ENCODE measurements around the gene RAMP3.
"Not testable (repeated sequence)": the region's sequence is repeated elsewhere in the genome, so short reads cannot be mapped to it uniquely, and the experiment has no call there.

RAMP3 gene, protein sequence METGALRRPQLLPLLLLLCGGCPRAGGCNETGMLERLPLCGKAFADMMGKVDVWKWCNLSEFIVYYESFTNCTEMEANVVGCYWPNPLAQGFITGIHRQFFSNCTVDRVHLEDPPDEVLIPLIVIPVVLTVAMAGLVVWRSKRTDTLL

DNA sequence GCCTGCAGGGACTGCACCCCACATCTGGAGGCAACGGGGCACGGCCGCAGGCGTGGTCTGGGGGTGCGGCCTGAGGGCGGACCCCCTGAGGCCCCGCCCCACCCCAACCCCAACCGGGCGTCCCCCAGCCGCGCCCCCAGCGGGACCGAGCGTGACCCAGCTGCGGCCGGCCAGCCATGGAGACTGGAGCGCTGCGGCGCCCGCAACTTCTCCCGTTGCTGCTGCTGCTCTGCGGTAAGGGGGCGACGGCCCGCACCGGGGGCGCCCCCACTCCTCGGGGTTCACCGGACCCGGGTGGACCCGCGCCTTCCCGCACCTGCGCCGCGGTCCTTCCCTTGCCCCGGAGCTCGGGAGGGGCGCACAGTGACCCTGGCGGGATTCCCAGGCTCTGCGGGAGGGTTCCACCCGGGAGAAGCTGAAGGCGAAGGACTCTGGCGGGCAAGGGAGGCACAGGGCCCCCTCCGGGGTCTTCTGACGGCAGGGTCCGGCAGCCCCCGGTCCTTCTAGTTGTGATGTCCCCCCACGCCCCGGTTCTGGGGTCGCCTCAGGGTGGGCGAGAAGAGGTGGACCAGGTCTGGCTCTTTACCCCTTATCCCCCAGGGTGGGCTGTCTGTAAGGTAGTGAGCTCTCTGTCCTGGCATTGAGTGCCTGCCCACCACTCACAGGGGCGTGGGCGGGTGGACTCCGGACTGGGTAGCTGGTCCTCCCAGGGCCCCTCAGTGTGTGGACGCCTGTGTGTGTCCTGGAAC, at the start of gene RAMP3:
RAMP3 (plus strand) TSS at position 139 of the 749 bp plus-strand sequence; CDS start at position 177, 38 bp downstream.
- no peak for TF ChIP-seq CTCF (IDR thresholded peaks at IDR 0.05; ENCODE audit: low read depth, low read length)
- no peak within 1 kb of the TSS for H3K4me3 ChIP-seq (ENCODE audit: low read depth, low read length)

GRCh38 chr7:45108863-45109262, 48.7 kb upstream of the RAMP3 start:
- H3K4me3 ChIP-seq (ENCODE audit: low read depth, low read length), result no peak overlapping the region
- TF ChIP-seq CTCF (IDR thresholded peaks at IDR 0.05; ENCODE audit: low read depth, low read length), result no peak

- 0 out of 2 replicates have a peak, but pooled peaks have one; percentile 16 for TF ChIP-seq CTCF (IDR thresholded peaks at IDR 0.05; ENCODE audit: low read depth, low read length)
- H3K4me3 ChIP-seq (ENCODE audit: low read depth, low read length), result peak within 1 kb of the TSS; percentile 68
These were observed 46.0 kb upstream of the RAMP3 start, which contains the start of gene TBRG4 for GRCh38 chr7:45111298-45112223. Gene TBRG4 (minus strand): TSS chr7:45111697. CDS start chr7:45109237, 2,460 bp downstream.

DNA sequence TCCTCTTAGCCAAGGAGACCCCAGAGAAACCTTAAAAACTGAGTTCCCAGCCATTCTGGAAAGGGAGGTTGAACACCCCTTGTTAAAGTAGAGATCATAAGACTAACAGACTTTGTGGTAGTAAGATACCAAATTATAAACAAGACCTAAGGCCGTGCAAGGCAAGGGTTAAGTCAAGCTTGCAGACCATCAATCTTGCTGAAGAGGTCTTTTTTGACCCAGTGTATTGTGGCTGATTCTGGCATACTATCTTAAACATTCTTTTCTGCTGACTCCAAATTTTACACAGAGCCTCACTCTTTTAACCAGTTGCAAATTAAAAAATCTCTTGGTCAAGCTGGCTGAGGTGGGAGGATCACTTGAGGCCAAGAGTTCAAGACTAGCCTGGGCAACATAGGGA, 44.9 kb upstream of the RAMP3 start:
- no peak for TF ChIP-seq CTCF (IDR thresholded peaks at IDR 0.05; ENCODE audit: low read depth, low read length)
- H3K4me3 ChIP-seq (ENCODE audit: low read depth, low read length), result no peak overlapping the region

- not testable (repeated sequence) for H3K4me3 ChIP-seq (ENCODE audit: low read depth, low read length)
These were observed 43.3 kb upstream of the RAMP3 start for GRCh38 chr7:45114257-45114656.

- H3K4me3 ChIP-seq (ENCODE audit: low read depth, low read length), result no peak overlapping the region
- no peak for TF ChIP-seq CTCF (IDR thresholded peaks at IDR 0.05; ENCODE audit: low read depth, low read length)
These were observed 42.7 kb upstream of the RAMP3 start for GRCh38 chr7:45114926-45115325.

DNA sequence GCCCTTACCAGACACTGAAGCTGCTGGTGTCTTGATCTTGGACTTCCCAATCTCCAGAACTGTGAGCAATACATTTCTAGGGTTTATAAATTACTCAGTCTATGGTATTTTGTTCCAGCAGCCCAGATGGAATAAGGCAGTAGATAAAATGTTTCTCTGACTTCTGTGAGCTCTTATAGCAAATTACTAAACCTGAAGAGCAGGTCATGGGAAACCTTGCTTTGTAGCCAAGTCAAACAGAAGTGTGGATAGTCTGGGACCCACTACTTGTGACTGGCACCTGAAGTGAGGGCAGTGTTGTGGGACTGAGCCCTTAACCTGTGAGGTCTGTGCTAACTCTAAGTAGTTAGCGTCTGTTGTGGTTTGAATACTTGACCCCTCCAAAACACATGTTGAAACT, 41.5 kb upstream of the RAMP3 start:
- TF ChIP-seq CTCF (IDR thresholded peaks at IDR 0.05; ENCODE audit: low read depth, low read length), result no peak
- no peak overlapping the region for H3K4me3 ChIP-seq (ENCODE audit: low read depth, low read length)
